Activated CD4-positive, alpha-beta T cell treated with anti-CD3 and anti-CD28 coated beads, Interleukin-2, amount 50 U/mL, for 4 hours (primary cell): Measurements from ENCODE around the gene NOC3L.

ENCODE experiments used
- DNase-seq, 2 experiments: peaks; one replicate each; pipeline ENCODE4 v3.0.0-alpha.2; 2020

Gene NOC3L

DNA sequence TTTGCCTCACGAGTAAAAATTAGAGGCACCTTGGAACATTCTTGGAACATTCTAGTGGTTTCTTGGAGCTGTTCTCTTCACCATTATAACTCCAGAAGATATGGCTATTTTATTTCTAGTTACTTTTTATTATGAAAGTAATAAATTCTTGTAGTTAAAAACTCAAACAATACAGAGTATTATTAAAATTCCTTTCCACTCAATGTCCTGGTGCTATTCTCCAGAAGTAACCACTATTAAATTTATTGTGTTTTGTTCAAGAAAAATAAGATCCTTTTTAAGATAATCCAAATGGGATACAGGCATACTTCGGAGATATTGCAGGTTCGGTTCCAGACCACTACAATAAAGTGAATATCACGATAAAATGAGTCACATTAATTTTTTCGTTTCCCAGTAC, 68.6 kb downstream of the NOC3L start:
- no peak for DNase-seq

DNA sequence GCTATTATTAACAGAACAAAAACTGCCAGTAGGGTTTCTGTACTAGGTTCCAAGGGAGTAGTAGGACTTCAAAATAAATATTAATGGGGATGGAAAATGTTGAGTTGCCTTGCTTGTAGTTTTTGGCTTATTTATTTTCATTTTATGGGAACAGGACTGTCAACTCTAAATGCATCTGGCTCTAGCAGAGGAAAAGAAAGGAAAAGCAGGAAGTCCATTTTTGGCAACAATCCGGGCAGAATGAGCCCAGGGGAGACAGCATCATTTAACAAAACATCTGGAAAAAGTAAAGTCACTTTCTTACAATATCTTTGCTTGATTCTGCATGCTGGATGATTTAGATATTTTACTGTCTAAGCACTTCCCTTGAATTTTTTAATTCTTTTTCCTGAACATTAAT, 69.4 kb downstream of the NOC3L start:
- DNase-seq: no peak

DNA sequence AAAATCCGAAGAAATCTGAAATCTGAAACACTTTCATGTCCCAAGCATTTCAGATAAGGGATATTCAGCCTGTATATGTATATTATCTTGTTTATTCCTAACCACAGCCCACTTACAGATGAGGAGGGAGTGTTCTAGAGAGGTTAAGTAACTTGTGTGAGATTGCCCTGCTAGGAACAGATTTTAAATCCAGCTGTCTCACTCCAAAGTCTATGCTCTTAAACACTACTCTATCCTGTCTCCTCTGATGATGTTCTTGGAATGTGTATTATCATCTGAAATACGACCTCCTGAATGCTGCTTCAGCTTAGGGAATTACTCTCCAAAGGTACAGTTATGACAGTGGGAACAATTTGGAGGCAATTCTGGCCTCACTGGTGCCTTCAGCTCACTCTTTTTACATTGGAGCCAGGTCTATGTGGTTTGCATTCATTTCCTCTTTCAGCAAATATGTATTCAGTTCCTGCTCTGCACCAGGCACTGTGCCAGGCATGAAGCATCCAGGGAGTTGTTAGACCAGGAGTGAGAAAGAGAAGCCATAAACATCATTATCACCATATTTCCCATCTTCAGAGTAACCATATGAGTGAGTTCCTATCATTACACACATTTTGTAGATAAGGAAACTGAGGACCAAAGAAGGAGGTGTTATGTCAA, 70.2 kb downstream of the NOC3L start:
- DNase-seq: no peak

DNA sequence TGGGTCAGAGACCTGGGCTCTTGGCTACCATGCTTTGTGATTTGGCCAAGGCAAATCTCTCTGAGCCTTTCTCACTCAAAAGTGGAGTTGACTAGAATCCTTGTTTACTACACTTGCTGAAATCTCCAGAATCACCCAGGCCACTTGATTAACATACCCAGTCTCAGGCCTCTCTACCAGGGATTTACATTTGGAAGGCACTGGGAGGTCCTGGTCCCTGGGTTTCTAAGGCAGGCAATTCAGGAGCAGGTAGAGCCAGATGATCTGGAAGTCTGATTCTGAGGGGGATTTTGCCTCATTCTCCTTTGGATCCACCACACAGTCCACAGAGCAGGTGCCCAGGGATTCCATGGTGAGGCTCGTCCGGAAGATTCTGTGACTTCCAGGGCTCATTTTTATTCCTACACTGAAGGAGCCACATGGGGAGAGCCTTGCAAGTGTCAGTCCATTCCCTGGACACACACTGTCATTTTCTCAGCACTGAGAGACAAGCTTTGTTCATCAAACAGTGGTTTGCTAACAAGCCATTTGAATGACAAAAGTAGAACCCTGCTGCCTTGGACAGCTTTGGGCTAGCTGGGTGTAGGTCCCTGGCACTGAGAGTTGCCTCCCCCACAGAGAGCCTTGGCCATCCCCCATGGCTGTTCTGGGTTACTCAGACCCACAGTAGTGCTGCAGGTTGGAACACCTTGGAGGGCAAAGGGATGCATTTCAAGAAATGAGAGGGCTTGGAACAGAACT, 74.2 kb downstream of the NOC3L start:
- no peak for DNase-seq

DNA sequence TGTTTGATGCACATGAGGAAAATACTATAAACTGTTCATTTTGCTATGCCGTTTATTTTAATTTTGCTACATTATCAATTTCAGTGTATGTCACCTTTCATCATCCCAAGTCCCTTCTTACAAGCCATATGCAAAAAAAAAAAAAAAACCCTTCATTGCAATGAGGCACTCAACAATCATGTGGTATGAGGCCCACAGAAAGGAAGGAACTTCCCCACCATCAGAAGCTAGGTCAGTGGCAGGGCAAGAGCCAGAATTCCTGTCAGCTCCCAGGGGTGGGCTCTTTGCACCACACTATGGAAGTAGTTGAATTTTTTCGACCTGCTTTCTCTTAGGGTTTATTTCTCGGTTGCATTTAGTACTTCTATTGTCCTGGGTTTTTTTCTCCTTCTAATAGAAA, 75.4 kb downstream of the NOC3L start:
- no peak for DNase-seq

DNA sequence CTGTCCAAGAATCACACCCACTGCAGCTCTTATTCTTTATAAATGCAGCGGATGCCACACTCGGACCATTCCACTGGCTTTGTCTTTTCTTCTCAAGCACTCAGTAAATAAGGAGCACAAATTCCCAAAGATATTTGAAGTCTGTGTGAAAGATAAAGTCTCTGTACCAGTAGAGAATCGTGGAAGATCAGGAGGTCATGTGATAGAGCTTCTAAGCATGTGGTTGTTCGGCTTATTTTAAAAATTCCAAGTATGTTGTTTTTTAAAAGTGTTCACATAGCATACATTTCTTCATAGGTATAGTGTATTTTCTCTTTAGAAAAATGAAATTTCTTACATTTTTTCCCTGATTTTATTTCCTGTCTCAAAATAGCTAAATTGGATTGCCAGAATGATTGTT, 75.8 kb downstream of the NOC3L start:
- DNase-seq: no peak

DNA sequence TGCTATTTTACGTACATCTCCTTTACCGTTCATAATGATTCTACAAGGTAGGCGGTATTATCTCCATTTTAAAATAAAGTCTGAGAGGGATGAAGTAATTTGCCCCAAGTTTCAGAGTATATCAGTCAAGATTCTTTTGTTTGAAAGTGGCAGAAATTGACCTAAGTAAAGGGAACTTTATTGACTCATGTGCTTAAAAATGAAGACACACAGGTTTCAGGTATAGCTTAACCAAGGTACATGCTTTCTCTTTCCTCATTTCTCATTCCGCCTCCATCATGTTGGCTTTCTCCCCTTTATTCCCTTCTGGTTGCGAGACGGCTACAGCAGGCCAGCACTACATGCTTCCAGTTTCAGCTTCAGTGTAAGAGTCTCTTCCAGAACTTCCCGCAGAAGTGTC, 77.5 kb downstream of the NOC3L start:
- no peak for DNase-seq
